Measurements from ENCODE around the gene COG2.
A peak's percentile ranks its signal among the peaks of the same experiment; 100 is the strongest.

Gene COG2

DNA sequence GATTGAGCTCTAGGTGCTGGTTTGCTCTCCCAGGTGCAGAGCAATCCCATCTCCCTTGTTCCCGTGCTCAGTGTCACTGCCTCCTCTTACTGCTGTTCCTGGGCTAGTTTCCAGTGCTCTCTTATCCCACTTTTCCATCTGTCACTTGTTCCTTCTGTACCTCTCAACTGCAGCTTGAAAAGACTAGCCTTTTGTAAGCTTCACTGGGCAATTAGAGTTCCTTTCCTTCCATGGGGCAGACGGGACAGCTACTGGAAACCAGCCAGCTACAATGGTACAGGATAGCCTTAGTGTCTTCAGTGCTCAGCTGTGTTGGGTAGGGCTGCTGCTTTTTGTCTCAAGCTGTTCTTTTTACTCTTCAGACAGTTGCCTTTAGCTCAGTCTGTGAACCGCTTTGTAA is 40.0 kb downstream of the COG2 start:
- H3K4me3 ChIP-seq (ENCODE audit: low read depth, low read length), result no peak overlapping the region
- TF ChIP-seq, protein P1, sequence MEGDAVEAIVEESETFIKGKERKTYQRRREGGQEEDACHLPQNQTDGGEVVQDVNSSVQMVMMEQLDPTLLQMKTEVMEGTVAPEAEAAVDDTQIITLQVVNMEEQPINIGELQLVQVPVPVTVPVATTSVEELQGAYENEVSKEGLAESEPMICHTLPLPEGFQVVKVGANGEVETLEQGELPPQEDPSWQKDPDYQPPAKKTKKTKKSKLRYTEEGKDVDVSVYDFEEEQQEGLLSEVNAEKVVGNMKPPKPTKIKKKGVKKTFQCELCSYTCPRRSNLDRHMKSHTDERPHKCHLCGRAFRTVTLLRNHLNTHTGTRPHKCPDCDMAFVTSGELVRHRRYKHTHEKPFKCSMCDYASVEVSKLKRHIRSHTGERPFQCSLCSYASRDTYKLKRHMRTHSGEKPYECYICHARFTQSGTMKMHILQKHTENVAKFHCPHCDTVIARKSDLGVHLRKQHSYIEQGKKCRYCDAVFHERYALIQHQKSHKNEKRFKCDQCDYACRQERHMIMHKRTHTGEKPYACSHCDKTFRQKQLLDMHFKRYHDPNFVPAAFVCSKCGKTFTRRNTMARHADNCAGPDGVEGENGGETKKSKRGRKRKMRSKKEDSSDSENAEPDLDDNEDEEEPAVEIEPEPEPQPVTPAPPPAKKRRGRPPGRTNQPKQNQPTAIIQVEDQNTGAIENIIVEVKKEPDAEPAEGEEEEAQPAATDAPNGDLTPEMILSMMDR (IDR thresholded peaks at IDR 0.05; ENCODE audit: control insufficient read depth, extremely low read depth, insufficient read depth), result no peak
- DNase-seq (ENCODE audit: low read depth), result peak; percentile 23

DNA sequence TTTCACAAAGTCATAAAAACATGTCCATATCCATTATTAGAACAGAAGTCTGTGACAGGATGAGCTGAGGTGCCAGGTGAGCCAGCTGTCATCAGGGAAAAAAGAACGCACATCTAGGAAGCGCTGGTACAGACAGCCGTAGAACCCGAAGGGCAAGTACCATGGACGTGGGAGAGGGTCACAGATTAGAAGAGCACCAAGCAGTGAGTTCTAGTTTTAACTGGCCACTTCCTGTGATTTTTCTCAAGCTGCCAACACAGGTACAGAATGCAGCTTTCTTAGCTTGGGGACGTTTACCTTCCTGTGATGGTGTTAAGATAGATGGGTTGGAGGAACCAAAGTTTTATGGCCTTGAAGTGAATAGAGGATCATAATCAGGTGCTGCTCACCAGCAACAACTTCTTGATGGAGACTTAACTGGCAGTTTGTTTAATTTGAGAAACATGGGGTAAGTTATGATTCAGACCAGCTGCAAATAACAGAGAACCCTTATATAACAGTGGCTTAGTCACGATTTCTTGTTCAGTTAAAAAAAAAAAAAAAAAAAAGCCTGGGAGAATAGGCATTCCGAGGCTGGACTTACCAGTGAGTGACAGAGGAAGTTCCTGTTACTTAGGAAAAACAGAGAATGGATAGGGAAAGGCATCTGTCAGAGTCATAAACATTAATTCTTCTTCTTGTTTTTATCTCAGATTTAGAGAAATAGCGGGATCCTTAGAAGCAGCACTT is 40.8 kb downstream of the COG2 start:
- no peak overlapping the region for H3K4me3 ChIP-seq (ENCODE audit: low read depth, low read length)
- TF ChIP-seq, protein P1 (IDR thresholded peaks at IDR 0.05; ENCODE audit: control insufficient read depth, extremely low read depth, insufficient read depth), result no peak
- no peak for DNase-seq (ENCODE audit: low read depth)

DNA sequence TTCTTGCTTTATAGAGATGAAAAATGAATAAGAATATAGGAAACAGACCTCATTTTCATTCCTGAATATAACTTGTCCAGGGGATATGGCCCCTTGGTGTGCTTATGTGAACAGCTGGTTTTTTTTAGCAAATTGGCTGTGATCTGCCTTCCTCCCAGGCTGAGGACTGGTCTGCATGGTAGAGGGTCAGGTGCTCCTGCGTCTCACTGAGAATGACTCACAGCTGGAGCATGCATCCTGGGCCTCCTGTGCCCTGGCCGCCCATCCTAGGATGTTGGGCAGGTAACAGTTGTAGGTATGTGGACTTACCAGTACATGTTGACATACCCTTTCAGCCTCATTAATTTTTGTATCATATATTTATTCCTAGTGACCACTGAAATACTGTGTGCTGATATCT is 41.9 kb downstream of the COG2 start:
- DNase-seq (ENCODE audit: low read depth), result no peak
- no peak overlapping the region for H3K4me3 ChIP-seq (ENCODE audit: low read depth, low read length)
- TF ChIP-seq, protein P1 (IDR thresholded peaks at IDR 0.05; ENCODE audit: control insufficient read depth, extremely low read depth, insufficient read depth), result no peak

DNA sequence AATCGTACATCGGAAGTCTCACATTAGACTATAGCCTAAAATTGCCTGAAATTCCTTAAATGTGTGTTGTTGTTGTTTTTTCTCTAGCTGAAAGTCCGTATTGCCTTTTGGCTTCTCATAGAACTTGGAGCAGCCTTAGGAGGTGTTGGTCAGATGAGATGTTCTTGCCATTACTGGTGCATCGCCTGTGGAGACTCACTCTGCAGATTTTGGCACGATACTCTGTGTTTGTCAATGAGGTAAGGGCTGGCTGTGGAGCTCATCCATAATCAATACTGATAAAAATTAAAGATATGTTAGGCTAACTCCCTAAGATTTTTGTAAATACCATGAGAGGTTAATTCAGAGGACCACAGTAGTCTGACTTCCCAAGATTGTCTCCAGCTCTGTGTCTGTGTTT is 42.7 kb downstream of the COG2 start:
- TF ChIP-seq, protein P1 (IDR thresholded peaks at IDR 0.05; ENCODE audit: control insufficient read depth, extremely low read depth, insufficient read depth), result no peak
- DNase-seq (ENCODE audit: low read depth), result no peak
- H3K4me3 ChIP-seq (ENCODE audit: low read depth, low read length), result no peak overlapping the region

DNA sequence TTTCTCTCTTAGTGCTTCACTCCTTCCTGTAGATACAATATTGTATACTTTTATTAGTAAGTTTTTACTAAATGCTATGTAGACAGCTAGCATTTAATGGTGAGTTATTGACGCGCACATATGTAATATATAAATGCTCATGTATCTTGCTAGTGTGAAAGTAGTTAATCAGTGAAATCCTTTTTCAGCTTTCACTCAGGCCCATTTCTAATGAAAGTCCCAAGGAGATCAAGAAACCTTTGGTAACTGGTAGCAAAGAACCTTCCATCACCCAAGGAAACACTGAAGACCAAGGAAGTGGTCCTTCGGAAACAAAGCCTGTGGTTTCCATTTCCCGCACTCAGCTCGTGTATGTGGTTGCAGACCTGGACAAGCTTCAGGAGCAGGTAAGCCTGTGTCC is 44.5 kb downstream of the COG2 start:
- no peak for DNase-seq (ENCODE audit: low read depth)
- no peak overlapping the region for H3K4me3 ChIP-seq (ENCODE audit: low read depth, low read length)
- TF ChIP-seq, protein P1 (IDR thresholded peaks at IDR 0.05; ENCODE audit: control insufficient read depth, extremely low read depth, insufficient read depth), result no peak

DNA sequence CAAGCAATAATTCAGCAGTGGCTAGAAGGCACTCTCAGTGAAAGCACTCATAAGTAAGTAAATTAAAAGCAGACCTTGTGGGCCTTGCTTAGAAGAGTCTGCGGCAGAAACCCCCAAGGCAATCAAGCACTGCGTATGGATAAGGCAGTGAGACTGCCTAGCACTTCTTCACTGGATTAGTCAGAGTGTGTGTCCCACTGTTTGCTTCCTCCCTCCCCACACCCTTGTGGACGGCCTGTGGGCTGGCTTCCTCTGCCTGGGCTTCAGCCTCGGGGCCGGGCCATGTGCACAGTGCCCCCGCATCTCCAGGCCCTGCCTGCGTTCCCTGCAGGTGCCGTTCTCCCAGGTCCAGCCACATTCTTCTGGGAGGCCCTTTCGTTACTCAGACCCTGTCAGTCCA is 47.8 kb downstream of the COG2 start:
- H3K4me3 ChIP-seq (ENCODE audit: low read depth, low read length), result no peak overlapping the region
- TF ChIP-seq, protein P1 (IDR thresholded peaks at IDR 0.05; ENCODE audit: control insufficient read depth, extremely low read depth, insufficient read depth), result no peak
- DNase-seq (ENCODE audit: low read depth), result no peak

DNA sequence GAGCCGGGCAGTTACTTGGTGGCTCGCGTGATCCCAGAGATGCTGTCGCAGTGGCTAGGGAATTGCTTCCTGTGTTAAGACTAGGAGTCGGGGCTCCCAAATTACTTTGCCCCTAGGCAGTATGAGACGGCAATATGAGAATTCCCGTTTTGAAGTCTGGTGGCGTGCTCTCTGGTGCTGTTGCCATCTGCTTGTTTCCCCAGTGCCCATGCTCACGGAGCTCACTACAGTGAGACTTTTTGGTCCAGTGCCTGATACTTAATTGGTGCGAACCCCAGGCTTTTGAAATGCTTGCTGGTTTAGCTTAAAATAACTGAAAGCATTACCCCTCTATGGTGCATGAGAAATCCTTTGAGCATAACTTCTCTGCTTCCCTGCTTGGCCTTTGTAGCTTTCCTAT is 49.3 kb downstream of the COG2 start:
- DNase-seq (ENCODE audit: low read depth), result no peak
- TF ChIP-seq, protein P1 (IDR thresholded peaks at IDR 0.05; ENCODE audit: control insufficient read depth, extremely low read depth, insufficient read depth), result no peak
- H3K4me3 ChIP-seq (ENCODE audit: low read depth, low read length), result no peak overlapping the region

Measured in LNCaP clone FGC (cell line).